Measurements from ENCODE around the gene GRID2. TPM values are rescaled to one million over a fixed set of nuclear protein-coding genes. Genes with fewer than 3 reads are reported as not detected.

GRID2 gene
- polyA plus RNA-seq, 3 donors: 2.2 to 5.5 (median 3.3) TPM

- DNase-seq: no peak
Measured at GRCh38 chr4:93502991-93503390, 1199.2 kb downstream of the GRID2 start.

DNA sequence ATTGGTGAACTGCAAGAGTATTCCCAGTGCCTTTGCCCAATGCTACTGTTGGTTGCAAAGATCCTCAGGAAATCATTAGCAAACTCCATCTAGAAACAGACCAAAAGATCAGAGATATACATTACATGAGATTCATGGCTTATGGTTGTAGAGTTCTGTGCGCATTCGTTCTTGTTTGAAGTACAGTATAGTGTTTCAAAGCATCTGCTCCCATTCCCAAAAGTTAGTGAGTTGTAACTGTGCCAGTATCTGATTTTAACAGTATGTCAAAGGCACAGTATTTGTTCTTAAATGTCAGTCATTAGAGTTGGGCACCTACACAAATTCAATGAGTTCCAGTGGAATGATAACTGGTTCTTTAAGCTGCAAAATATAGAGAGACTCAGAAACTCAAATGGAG lies 1210.1 kb downstream of the GRID2 start:
- peak; percentile 24 for DNase-seq

DNA sequence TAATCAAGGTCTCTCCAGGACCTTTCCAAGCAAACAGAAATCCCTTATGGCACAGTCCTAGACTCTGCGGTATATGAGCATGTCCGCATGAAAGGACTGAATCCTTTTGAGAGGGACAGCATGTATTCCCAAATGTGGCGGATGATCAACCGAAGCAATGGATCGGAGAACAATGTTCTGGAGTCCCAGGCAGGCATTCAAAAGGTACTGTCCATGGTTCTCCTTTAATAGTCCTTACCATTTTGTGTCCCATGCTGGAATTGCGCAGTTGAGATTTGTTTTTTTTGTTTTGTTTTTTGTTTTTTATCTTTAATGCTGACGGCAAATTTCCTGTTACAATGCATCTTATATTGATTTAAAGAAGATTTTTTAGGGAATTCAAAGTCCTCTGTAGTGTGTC lies 1211.4 kb downstream of the GRID2 start:
- no peak for DNase-seq

GRCh38 chr4:93529692-93530372 lies 1226.1 kb downstream of the GRID2 start:
- no peak for DNase-seq

DNA sequence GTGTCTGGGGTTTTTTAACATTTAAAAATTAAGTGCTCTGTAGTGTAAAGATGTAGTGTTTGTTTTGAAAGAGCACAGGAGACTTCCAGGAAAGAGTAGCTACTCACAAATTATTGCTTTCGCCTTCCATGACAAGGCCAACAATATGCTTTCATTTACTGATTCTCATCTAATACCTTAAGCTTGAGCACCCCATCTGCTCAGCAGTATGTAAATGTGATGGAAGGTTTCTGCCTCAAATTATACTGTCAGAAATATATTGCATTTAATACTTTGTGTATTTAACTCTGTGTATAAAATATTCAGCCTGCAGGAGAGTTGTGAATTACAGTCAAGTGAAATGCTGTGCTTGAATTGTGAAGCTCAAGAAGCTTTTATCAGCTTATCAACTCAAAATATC lies 1228.5 kb downstream of the GRID2 start:
- DNase-seq: no peak

DNA sequence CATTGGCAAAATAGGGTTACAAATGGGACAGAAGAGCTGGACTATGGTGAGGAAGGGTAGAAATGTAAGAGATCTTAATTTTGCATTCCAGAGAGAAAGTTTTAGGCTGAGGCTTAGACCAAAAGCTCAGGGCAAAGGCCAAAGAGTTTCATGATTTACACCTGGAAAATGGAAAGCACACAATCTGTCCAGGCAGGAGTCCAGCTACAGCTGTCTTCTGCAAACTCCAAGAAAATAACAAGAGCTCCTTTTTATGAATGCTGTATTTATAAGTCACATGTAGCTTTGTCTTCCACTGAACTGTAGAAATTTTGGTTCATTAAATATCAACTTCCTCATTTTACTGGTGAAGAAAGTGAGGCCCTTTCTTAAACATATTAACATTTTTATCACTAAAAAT lies 1236.8 kb downstream of the GRID2 start:
- DNase-seq: no peak

- no peak for DNase-seq
Measured at GRCh38 chr4:93561842-93562241, 1258.1 kb downstream of the GRID2 start.

DNA sequence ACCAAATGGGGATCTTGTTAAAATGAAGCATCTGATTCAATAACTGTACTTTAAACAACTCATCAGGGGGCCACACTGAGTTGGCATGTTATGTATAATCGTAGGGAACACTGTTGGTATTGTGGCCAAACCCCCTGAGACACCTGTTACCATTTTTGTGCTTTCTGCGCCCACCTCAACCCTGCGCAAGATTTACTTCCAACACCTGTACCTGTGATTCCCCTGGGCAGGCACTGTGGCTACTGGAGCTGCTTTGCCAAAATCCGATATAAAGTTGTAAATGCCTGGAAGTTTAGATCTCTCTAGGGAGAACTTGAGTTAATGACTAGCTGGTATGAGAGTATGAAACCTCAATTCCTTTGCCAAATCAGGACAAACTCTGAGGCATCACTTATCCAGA lies 1265.0 kb downstream of the GRID2 start:
- no peak for DNase-seq

- DNase-seq: no peak
Measured at GRCh38 chr4:93573285-93573684, 1269.5 kb downstream of the GRID2 start.

GRCh38 chr4:93578942-93579341 lies 1275.2 kb downstream of the GRID2 start:
- no peak for DNase-seq

DNA sequence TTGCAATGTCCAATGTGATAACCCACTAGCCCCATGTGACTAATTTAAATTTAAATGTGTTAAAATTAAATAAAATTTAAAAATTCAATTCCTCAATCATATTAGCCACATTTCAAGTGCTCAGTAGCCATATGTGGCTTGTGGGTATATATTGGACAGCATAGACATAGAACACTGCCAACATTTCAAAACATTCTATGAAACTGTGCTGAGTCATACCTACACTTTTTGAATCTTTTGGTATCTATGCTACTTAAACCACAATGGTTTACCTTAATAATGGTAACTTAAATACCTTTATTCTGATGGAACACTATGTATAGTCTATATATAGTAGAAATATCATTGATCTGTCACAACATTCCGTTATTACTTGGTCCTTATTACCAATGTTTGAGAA lies 1301.4 kb downstream of the GRID2 start:
- no peak for DNase-seq

GRCh38 chr4:93617606-93618005 lies 1313.8 kb downstream of the GRID2 start:
- DNase-seq: no peak

GRCh38 chr4:93633721-93634120 lies 1330.0 kb downstream of the GRID2 start:
- DNase-seq: no peak

GRCh38 chr4:93635943-93636342 lies 1332.2 kb downstream of the GRID2 start:
- DNase-seq: no peak

DNA sequence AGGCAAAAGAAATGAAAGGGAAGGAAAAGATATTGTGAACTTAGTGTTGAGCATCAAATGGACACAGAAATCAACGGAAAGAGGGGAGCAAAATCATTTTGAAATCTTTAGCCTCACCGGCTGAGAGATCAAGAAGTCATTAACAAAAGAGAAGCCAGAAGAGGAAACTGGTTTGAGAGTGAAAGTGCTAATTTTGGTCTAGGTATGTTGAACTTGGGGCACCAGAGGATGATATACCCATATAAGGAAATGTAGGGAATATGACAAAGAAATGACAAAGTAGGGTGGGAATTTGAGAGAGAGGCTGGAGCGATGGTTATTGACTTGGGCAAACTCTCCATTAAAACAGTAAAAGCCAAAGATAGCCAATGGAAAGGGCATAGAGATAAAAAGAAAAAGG lies 1341.4 kb downstream of the GRID2 start:
- DNase-seq: no peak

DNA sequence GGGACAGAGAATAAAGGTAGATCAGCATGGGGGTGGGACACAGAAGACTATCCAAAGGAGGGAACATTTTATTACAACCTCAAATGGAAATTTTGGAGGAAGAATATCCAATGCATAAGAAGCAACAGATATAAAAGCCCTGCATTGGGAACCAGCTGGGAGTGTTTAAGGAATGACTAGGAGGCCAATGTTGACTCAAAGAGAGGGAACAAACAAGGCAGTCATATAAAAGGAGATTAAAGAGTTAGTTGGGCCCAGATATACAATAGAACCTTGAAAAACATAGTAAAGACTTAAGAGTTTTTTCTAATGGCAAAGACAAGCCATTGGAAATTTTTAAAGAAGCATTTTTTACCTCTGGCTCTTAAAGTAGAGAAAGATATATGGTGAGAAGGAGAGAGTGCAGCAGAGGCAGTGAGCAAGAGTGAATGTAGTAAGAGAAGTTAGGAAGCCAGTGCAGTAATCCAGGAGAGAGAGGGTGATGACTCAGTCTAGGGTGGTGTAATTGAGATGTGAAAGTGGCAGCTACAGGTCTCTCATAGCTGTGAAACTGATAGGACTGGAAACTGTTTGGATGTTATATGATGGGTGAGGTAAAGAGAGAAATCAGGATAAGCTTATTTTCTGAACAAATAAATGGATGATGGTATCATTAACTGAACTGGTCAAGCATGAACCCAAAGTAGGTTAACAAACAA lies 1342.6 kb downstream of the GRID2 start:
- DNase-seq: no peak

GRCh38 chr4:93648258-93648657 lies 1344.5 kb downstream of the GRID2 start:
- no peak for DNase-seq

- DNase-seq: no peak
Measured at GRCh38 chr4:93649828-93650227, 1346.1 kb downstream of the GRID2 start.

DNA sequence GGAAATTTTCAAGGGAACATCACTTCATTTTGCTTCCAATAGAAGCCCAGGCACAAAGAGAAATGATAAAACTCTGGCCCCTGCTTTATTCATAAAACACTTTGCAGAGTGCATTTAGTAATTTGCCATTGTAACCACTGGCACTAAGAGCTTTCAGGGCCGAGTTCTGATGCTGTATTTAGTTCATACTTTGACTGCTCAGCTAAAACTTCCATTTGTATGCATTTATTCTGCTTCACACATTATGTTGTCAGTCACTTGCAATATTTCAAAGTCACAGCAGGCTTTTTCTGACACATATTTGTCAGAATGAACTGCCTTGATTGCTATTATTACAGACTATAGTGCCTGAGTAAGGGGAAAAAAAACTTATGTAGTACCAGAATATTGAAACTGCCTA lies 1350.4 kb downstream of the GRID2 start:
- no peak for DNase-seq

GRCh38 chr4:93657527-93657926 lies 1353.8 kb downstream of the GRID2 start:
- no peak for DNase-seq

DNA sequence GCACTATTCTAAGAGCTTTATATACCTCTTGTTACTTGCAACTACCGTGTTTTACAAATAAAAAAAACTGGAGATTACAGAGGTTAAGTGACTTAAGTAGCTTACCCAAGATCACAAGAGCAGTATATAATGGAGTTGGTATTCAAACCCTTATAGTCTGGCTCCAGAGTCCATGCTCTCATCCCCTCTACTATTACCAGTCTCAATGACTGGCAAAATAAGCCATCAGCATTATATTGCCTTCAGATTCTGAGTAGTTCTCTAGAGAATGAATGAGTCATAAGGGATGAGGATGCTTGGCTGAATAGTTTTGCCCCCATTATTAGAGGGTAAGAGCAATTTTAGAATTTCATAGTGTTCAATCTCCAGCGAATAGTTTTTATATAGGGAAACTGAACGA lies 1354.7 kb downstream of the GRID2 start:
- no peak for DNase-seq

GRCh38 chr4:93659629-93660028 lies 1355.9 kb downstream of the GRID2 start:
- DNase-seq: no peak

GRCh38 chr4:93660036-93660435 lies 1356.3 kb downstream of the GRID2 start:
- no peak for DNase-seq

- no peak for DNase-seq
Measured at GRCh38 chr4:93670434-93670833, 1366.7 kb downstream of the GRID2 start.
